ENCODE results near the gene TMEM52.

DNA sequence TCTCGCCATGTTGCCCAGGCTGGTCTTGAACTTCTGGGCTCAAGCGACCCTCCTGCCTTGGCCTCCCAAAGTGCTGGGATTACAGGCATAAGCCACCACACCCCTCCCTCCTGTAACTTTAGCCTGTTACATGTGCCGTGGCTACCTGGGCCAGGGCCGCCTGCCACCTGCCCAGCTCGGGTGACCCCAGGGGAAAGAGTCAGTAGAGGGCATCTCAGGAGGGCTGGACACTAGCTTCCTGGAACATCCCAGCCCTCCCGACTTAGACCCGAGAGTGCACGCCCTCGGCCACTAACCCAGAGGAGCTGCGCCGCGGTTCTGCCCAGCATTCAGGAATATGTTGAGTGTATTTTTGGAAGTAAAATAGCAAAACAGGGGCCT is 40.4 kb upstream of the TMEM52 start:
- TF ChIP-seq, protein P1, sequence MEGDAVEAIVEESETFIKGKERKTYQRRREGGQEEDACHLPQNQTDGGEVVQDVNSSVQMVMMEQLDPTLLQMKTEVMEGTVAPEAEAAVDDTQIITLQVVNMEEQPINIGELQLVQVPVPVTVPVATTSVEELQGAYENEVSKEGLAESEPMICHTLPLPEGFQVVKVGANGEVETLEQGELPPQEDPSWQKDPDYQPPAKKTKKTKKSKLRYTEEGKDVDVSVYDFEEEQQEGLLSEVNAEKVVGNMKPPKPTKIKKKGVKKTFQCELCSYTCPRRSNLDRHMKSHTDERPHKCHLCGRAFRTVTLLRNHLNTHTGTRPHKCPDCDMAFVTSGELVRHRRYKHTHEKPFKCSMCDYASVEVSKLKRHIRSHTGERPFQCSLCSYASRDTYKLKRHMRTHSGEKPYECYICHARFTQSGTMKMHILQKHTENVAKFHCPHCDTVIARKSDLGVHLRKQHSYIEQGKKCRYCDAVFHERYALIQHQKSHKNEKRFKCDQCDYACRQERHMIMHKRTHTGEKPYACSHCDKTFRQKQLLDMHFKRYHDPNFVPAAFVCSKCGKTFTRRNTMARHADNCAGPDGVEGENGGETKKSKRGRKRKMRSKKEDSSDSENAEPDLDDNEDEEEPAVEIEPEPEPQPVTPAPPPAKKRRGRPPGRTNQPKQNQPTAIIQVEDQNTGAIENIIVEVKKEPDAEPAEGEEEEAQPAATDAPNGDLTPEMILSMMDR (IDR thresholded peaks at IDR 0.05): no peak
- TF ChIP-seq POLR2AphosphoS5 (IDR thresholded peaks at IDR 0.05): no peak
